OCI-LY1 (cell line): ENCODE measurements around the gene ANKRA2.

Source experiments
- H2AFZ ChIP-seq: fragments of 200-600 bp; sonication (generic), shearing (Covaris generic); 2 replicates; pipeline ENCODE4 v1.6.0; 2014; ENCODE audit warnings: antibody characterized with exemption, mild to moderate bottlenecking, low read length
- H3F3A ChIP-seq: fragments of 200-600 bp; sonication (generic), shearing (Covaris generic); 2 replicates; pipeline ENCODE4 v1.6.0; 2014; ENCODE audit warnings: mild to moderate bottlenecking, antibody characterized with exemption, low read length, moderate library complexity; ENCODE audit not compliant: insufficient read depth
- H3K27ac ChIP-seq: fragments of 200-600 bp; sonication (generic); 2 replicates; pipeline ENCODE4 v1.5.1; 2014; ENCODE audit warnings: low read length, mixed run types, mild to moderate bottlenecking, low read depth; ENCODE audit not compliant: poor library complexity, severe bottlenecking
- H3K27me3 ChIP-seq: fragments of 200-600 bp; sonication (generic); 2 replicates; pipeline ENCODE4 v1.6.0; 2014; ENCODE audit warnings: antibody characterized with exemption, mild to moderate bottlenecking, low read length, moderate library complexity; ENCODE audit not compliant: insufficient read depth
- H3K36me3 ChIP-seq: fragments of 200-600 bp; sonication (generic); 2 replicates; pipeline ENCODE4 v1.6.1; 2014; ENCODE audit warnings: mild to moderate bottlenecking, antibody characterized with exemption, low read length, moderate library complexity, mixed read lengths; ENCODE audit not compliant: insufficient read depth
- H3K4me1 ChIP-seq: fragments of 200-600 bp; sonication (generic); 2 replicates; pipeline ENCODE4 v1.5.1; 2014; ENCODE audit warnings: mild to moderate bottlenecking, low read length, moderate library complexity; ENCODE audit not compliant: insufficient read depth, severe bottlenecking
- H3K4me2 ChIP-seq: fragments of 200-600 bp; sonication (generic), shearing (Covaris generic); 2 replicates; pipeline ENCODE4 v1.6.1; 2014; ENCODE audit warnings: low read length
- H3K4me3 ChIP-seq: fragments of 200-600 bp; sonication (generic); 2 replicates; pipeline ENCODE4 v1.5.1; 2014; ENCODE audit warnings: low read length, low read depth, mild to moderate bottlenecking, mixed read lengths; ENCODE audit not compliant: poor library complexity, severe bottlenecking
- H3K79me2 ChIP-seq: fragments of 200-600 bp; shearing (Covaris generic); 2 replicates; pipeline ENCODE4 v1.6.1; 2016; ENCODE audit warnings: mixed run types, low read length, mixed read lengths; ENCODE audit not compliant: insufficient read depth
- H3K9ac ChIP-seq: fragments of 200-600 bp; sonication (generic), shearing (Covaris generic); 2 replicates; pipeline ENCODE4 v1.6.1; 2014; ENCODE audit warnings: mild to moderate bottlenecking, low read length, mixed read lengths
- H3K9me2 ChIP-seq: fragments of 200-600 bp; sonication (generic), shearing (Covaris generic); 2 replicates; pipeline ENCODE4 v1.6.1; 2014; ENCODE audit warnings: low read depth, mild to moderate bottlenecking, low read length, mixed read lengths
- H3K9me3 ChIP-seq: fragments of 200-600 bp; shearing (Covaris generic); 2 replicates; pipeline ENCODE4 v1.6.1; 2014; ENCODE audit warnings: low read length, mixed read lengths
- H4K20me1 ChIP-seq: fragments of 200-600 bp; sonication (generic), shearing (Covaris generic); 2 replicates; pipeline ENCODE4 v1.6.0; 2016; ENCODE audit warnings: mild to moderate bottlenecking, low read length; ENCODE audit not compliant: insufficient read depth
- EZH2 ChIP-seq: fragments of 200-600 bp; sonication (generic), shearing (Covaris generic); IDR thresholded peaks from 2 replicates; pipeline ENCODE4 v1.8.0; 2017; ENCODE audit warnings: borderline replicate concordance, mixed run types, mild to moderate bottlenecking, antibody characterized with exemption, low read length, moderate library complexity, mixed read lengths
- TF ChIP-seq, protein P1 (sequence below): fragments of 200-600 bp; sonication (generic), shearing (Covaris generic); IDR thresholded peaks from 2 replicates; pipeline ENCODE4 v1.5.1; 2017; ENCODE audit warnings: mild to moderate bottlenecking, antibody characterized with exemption, low read length, moderate library complexity, mixed read lengths

Gene ANKRA2, protein sequence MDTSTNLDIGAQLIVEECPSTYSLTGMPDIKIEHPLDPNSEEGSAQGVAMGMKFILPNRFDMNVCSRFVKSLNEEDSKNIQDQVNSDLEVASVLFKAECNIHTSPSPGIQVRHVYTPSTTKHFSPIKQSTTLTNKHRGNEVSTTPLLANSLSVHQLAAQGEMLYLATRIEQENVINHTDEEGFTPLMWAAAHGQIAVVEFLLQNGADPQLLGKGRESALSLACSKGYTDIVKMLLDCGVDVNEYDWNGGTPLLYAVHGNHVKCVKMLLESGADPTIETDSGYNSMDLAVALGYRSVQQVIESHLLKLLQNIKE

DNA sequence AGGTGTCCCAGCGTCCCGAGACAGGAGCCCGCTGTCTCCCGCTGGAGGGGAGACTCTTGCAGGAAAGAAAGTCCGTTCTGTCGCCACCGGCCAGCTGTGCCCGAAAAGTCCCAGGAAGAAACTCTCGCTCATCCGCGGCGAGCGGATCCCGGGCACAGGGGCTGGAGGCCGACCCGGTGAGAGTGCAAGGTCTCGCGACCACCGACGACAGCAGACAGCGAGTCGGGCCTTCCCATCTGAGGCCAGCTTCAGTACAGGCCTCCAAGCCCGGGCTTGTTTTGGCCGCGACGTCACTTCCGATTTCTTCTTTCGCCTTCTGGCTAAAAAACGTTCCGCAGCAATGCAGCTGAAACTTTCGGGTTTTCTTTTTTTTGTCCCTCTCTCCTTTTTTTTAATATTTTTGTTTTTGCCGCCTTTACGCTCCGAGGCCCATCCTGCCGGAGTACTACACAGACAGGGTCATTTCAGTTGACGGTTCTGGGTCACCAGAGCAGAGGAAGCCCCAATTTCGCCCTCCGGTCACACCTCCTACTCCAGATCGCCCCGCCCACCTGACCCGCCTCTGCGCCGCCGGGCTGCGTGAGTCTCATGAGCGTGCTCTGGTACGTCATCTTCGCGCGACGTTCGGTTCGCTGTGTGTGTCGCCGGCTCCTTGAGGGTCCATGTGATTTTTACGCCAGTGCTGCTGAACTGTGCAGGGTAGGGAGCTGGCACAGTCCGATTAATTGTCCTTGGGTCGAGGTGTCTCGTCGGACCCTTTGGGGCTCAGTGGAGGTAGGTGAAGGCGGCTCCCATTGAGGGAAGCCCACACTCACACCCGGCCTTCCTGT is at the start of gene ANKRA2, which contains the start of gene UTP15:
Gene ANKRA2, minus strand, starts transcription at position 501 of the 830 bp plus-strand sequence. CDS start 2,758 bp downstream, outside the sequence.
Gene UTP15, plus strand, starts transcription at position 605 of the 830 bp plus-strand sequence. CDS start 1,602 bp downstream, outside the sequence.
- peak within 1 kb of the TSS; percentile 96 for H3K4me3 ChIP-seq
- peak within 1 kb of the TSS; percentile 86 for H3K4me2 ChIP-seq
- H3K9ac ChIP-seq = peak within 1 kb of the TSS; percentile 92
- H2AFZ ChIP-seq = peak within 1 kb of the TSS; percentile 24; the same call in 1 of the 2 replicates
- peaks cover 28% of the 10 kb centered on the region; the same call in 1 of the 2 replicates for H3K36me3 ChIP-seq
- no peaks in the 10 kb centered on the region for H4K20me1 ChIP-seq
- H3K79me2 ChIP-seq = peaks cover 39% of the 10 kb centered on the region
- H3K9me3 ChIP-seq = no peaks in the 10 kb centered on the region
- no peaks in the 10 kb centered on the region for H3F3A ChIP-seq
- H3K27ac ChIP-seq = peak within 1 kb of the TSS; percentile 65
- H3K9me2 ChIP-seq = no peaks in the 10 kb centered on the region
- no peak for TF ChIP-seq EZH2
- TF ChIP-seq, protein P1, sequence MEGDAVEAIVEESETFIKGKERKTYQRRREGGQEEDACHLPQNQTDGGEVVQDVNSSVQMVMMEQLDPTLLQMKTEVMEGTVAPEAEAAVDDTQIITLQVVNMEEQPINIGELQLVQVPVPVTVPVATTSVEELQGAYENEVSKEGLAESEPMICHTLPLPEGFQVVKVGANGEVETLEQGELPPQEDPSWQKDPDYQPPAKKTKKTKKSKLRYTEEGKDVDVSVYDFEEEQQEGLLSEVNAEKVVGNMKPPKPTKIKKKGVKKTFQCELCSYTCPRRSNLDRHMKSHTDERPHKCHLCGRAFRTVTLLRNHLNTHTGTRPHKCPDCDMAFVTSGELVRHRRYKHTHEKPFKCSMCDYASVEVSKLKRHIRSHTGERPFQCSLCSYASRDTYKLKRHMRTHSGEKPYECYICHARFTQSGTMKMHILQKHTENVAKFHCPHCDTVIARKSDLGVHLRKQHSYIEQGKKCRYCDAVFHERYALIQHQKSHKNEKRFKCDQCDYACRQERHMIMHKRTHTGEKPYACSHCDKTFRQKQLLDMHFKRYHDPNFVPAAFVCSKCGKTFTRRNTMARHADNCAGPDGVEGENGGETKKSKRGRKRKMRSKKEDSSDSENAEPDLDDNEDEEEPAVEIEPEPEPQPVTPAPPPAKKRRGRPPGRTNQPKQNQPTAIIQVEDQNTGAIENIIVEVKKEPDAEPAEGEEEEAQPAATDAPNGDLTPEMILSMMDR = no peak
- peaks cover 36% of the 10 kb centered on the region for H3K4me1 ChIP-seq
- H3K27me3 ChIP-seq = no peaks in the 10 kb centered on the region

DNA sequence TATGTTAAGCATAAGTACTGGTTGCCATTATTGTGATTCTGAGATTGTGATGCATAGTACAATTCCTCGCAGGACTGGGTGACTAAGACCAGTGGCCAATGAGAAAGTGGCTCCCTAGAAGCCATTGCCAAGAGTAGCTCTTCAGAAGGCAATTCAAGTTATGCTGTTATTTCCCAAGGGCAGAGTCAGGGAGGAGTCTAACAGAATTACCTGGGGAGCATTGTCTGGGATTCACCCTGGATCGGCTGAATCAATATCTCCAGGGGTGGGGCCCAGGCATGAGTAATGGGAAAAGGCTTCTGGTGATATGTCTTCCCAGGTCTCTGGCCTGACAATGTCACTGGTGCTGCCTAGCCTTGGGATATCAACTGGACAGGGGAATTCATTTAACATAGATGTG is 49.6 kb upstream of the ANKRA2 start:
- no peak overlapping the region for H2AFZ ChIP-seq
- TF ChIP-seq EZH2 = no peak
- H3K9ac ChIP-seq = no peak overlapping the region
- H3K27ac ChIP-seq = no peak overlapping the region
- no peaks in the 10 kb centered on the region for H3K36me3 ChIP-seq
- H3K9me3 ChIP-seq = no peaks in the 10 kb centered on the region
- no peaks in the 10 kb centered on the region for H4K20me1 ChIP-seq
- H3K4me1 ChIP-seq = no peaks in the 10 kb centered on the region
- no peaks in the 10 kb centered on the region for H3K79me2 ChIP-seq
- H3K4me2 ChIP-seq = no peak overlapping the region
- no peaks in the 10 kb centered on the region for H3F3A ChIP-seq
- no peaks in the 10 kb centered on the region for H3K9me2 ChIP-seq
- H3K4me3 ChIP-seq = no peak overlapping the region
- H3K27me3 ChIP-seq = no peaks in the 10 kb centered on the region

DNA sequence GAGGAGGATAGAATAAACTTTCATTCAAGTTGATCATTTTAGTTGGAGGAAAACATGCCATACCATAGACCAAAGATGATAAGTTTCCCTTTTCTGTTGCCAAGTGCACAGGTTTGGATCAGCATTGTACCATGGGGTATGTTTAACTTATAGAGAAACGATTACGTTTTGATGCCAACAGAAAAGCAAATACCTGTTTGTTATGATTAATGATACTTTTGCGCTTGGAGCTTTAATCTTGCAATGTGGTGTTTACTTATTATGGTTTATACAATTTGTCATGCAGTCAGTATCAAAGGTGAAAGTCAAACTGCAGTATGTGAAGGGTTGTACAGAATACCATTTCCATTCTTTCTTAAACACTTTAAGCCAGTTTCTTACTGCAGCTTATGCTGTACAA is 47.4 kb upstream of the ANKRA2 start:
- Histone ChIP-seq H3K9me2 (no peaks in the 10 kb centered on the region), H3K4me2 (no peak overlapping the region), H3K9ac (no peak overlapping the region), H3K4me1 (no peaks in the 10 kb centered on the region), H4K20me1 (no peaks in the 10 kb centered on the region), H3K79me2 (no peaks in the 10 kb centered on the region), H3K4me3 (no peak overlapping the region), H3K36me3 (no peaks in the 10 kb centered on the region), H3K9me3 (no peaks in the 10 kb centered on the region), H2AFZ (no peak overlapping the region), H3F3A (no peaks in the 10 kb centered on the region), H3K27ac (no peak overlapping the region), H3K27me3 (no peaks in the 10 kb centered on the region)
- TF ChIP-seq EZH2 = no peak
- TF ChIP-seq, protein P1 = no peak
